ENCODE measurements around the gene GDI1. TPM values are rescaled to one million over a fixed set of nuclear protein-coding genes. Genes with fewer than 3 reads are reported as not detected.
A peak's percentile ranks its signal among the peaks of the same experiment; 100 is the strongest.

The GDI1 gene
- total and polyA plus RNA-seq, 9 of the 15 experiments (the other 6 are each of a cell fraction or from before 2014, with no cell fraction given) = 0.97 to 82.6 (median 37.5) TPM

GRCh38 chrX:154401045-154401799, 35.7 kb upstream of the GDI1 start (continued):
- no peak for TF ChIP-seq ZBTB40 (IDR thresholded peaks at IDR 0.05)
- no peak for TF ChIP-seq ZBTB40 (CRISPR knock-in tag; IDR thresholded peaks at IDR 0.05)
- peak; percentile 29; the same call in 1 of the 2 replicates for TF ChIP-seq RAD51 (IDR thresholded peaks at IDR 0.05; ENCODE audit: borderline replicate concordance, low read depth)
- TF ChIP-seq, protein P1, sequence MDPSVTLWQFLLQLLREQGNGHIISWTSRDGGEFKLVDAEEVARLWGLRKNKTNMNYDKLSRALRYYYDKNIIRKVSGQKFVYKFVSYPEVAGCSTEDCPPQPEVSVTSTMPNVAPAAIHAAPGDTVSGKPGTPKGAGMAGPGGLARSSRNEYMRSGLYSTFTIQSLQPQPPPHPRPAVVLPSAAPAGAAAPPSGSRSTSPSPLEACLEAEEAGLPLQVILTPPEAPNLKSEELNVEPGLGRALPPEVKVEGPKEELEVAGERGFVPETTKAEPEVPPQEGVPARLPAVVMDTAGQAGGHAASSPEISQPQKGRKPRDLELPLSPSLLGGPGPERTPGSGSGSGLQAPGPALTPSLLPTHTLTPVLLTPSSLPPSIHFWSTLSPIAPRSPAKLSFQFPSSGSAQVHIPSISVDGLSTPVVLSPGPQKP (CRISPR knock-in tag; IDR thresholded peaks at IDR 0.05) = no peak
- peak; percentile 93 for TF ChIP-seq POLR2AphosphoS5 (IDR thresholded peaks at IDR 0.05; ENCODE audit: control insufficient read depth, insufficient read depth, low read depth, low read length)
- no peak for TF ChIP-seq ADNP (tag; IDR thresholded peaks at IDR 0.05)
- TF ChIP-seq NEUROD1 (IDR thresholded peaks at IDR 0.05; ENCODE audit: borderline replicate concordance, low read depth, low read length, partially characterized antibody) = peak; percentile 36
- no peak for TF ChIP-seq FOXJ3 (CRISPR knock-in tag; IDR thresholded peaks at IDR 0.05)
- no peak for TF ChIP-seq SMAD4 (CRISPR knock-in tag; conservative IDR thresholded peaks at IDR 0.05)
- no peak for TF ChIP-seq DMBX1 (CRISPR knock-in tag; IDR thresholded peaks at IDR 0.05; ENCODE audit: borderline replicate concordance)
- no peak for TF ChIP-seq ZNF12 (CRISPR knock-in tag; IDR thresholded peaks at IDR 0.05)
- no peak for TF ChIP-seq ZNF584 (CRISPR knock-in tag; IDR thresholded peaks at IDR 0.05; ENCODE audit: low read depth)
- TF ChIP-seq NFRKB (IDR thresholded peaks at IDR 0.05; ENCODE audit: low read depth) = no peak
